ENCODE results near the gene PGAM2.
"Not testable (repeated sequence)": the region's sequence is repeated elsewhere in the genome, so short reads cannot be mapped to it uniquely, and the experiment has no call there.

DNA sequence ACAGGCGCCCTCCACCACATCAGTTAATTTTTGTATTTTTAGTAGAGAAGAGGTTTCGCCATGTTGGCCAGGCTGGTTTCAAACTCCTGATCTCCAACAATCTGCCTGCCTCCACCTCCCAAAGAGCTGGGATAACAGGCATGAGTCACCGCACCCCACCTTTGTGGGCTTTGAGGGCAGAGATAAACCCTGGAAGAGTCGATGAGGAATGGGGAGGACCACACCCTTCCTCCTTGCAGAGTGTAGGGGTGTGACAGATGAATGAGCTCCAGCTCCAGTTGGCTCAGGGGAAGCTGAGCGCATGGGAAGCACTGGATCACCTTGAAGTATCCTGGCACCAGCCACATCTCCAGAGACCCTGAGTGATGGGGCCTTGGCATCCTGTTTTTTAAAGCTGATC lies 35.3 kb downstream of the PGAM2 start:
- TF ChIP-seq, protein P1, sequence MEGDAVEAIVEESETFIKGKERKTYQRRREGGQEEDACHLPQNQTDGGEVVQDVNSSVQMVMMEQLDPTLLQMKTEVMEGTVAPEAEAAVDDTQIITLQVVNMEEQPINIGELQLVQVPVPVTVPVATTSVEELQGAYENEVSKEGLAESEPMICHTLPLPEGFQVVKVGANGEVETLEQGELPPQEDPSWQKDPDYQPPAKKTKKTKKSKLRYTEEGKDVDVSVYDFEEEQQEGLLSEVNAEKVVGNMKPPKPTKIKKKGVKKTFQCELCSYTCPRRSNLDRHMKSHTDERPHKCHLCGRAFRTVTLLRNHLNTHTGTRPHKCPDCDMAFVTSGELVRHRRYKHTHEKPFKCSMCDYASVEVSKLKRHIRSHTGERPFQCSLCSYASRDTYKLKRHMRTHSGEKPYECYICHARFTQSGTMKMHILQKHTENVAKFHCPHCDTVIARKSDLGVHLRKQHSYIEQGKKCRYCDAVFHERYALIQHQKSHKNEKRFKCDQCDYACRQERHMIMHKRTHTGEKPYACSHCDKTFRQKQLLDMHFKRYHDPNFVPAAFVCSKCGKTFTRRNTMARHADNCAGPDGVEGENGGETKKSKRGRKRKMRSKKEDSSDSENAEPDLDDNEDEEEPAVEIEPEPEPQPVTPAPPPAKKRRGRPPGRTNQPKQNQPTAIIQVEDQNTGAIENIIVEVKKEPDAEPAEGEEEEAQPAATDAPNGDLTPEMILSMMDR (conservative IDR thresholded peaks at IDR 0.05; ENCODE audit: low read depth, low read length): not testable (repeated sequence)
- TF ChIP-seq RFX5, NFE2L2, FOS (IDR thresholded peaks at IDR 0.05; ENCODE audit: low read depth, low read length): not testable (repeated sequence)
- TF ChIP-seq, protein P2, sequence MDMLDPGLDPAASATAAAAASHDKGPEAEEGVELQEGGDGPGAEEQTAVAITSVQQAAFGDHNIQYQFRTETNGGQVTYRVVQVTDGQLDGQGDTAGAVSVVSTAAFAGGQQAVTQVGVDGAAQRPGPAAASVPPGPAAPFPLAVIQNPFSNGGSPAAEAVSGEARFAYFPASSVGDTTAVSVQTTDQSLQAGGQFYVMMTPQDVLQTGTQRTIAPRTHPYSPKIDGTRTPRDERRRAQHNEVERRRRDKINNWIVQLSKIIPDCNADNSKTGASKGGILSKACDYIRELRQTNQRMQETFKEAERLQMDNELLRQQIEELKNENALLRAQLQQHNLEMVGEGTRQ (IDR thresholded peaks at IDR 0.05; ENCODE audit: low read depth, low read length): not testable (repeated sequence)
